NCI-H2107 treated with DMSO at 0.1 percent for 48 hours (cell line): Measurements from ENCODE around the gene CDC14A.
A peak's percentile ranks its signal among the peaks of the same experiment; 100 is the strongest.
"Not testable (repeated sequence)": the region's sequence is repeated elsewhere in the genome, so short reads cannot be mapped to it uniquely, and the experiment has no call there.

Experiments
- DNase-seq: peaks from one replicate; lab custom pipeline; 2025; ENCODE audit not compliant: unreplicated experiment; lab: John Stamatoyannopoulos, UW

Gene CDC14A

GRCh38 chr1:100332331-100332730 is 20.0 kb upstream of the CDC14A start:
- no peak for DNase-seq

GRCh38 chr1:100335436-100335835 is 16.9 kb upstream of the CDC14A start:
- DNase-seq = no peak

DNA sequence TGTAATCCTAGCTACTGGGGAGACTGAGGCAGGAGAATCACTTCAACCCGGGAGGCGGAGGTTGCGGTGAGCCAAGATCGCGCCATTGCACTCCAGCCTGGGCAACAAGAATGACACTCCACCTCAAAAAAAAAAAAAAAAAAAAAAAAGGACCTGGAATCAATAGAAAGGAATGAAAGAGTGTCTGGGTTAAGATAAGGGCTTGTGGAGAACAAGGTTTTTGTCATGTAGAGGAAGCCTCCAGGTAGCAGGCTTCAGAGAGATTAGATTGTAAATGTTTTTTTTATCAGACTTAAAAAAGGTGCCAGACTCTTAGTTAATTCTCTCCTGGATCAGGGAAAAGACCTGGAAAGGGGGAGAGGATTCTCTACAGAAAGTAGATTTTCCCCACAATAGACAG is 14.4 kb upstream of the CDC14A start:
- not testable (repeated sequence) for DNase-seq

GRCh38 chr1:100339735-100340134 is 12.6 kb upstream of the CDC14A start:
- DNase-seq = not testable (repeated sequence)

DNA sequence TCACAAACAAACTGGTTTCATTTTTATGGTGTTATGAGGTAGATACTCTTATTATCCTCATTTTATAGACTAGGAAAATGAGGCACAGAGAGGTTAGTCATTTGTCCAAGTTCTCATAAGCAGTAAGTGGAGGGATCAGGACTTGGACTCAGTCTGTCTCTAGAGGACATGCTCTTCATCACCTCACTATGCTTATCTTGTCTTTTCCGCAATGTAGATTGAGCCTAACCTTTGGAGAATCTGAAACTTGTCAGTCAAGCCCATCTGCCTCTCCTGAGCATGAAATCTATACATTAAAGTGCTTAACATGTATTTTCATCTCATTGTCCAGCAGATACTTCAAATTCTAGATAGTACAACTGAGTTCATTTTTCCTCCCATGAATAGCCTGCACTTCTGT is 11.8 kb upstream of the CDC14A start:
- DNase-seq = no peak

GRCh38 chr1:100342348-100342747 is 10.0 kb upstream of the CDC14A start:
- no peak for DNase-seq

- DNase-seq = no peak
These were observed 8.4 kb upstream of the CDC14A start for GRCh38 chr1:100343897-100344296.

- DNase-seq = no peak
These were observed 7.5 kb upstream of the CDC14A start for GRCh38 chr1:100344774-100345173.

GRCh38 chr1:100346387-100346786 is 5.9 kb upstream of the CDC14A start:
- no peak for DNase-seq

GRCh38 chr1:100347009-100347966 is 5.0 kb upstream of the CDC14A start:
- no peak for DNase-seq

DNA sequence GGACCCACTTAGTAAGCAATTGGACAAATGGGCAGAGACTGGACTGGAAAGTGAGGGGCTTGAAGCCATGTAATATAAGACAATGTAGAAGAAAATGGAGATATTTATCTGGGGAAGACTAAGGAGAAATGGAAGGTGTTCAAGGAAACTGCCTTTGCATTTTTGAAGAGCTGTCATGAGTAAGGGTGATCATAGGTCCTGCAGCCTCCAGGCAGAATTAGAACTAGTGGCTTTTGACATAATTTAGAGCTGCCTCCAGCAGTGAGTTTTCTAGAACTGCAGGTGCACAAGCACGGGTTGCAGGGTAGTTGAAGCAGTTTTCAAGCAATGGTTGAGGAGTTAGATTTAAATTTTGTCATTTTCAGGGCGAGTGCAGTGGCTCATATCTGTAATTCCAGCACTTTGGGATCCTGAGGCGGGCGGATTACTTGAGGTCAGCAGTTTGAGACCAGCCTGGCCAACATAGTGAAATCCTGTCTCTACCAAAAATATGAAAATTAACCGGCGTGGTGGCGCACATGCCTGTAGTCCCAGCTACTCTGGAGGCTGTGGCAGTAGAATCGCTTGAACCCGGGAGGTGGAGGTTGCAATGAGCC is 3.7 kb upstream of the CDC14A start:
- no peak for DNase-seq

- DNase-seq = no peak
These were observed 3.1 kb upstream of the CDC14A start for GRCh38 chr1:100349246-100349645.

DNA sequence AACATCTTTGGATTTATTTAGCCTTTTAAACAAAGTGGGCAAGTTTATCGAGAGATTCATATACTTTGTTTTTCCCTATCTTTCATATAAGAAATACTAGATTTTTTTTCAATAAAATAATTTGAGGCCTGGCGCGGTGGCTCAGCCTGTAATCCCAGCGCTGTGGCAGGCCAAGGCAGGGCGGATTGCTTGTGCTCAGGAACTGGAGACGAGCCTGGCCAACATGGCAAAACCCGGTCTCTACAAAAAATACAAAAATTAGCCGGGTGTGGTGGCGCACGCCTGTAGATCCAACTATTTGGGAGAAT is 1.6 kb upstream of the CDC14A start:
- no peak for DNase-seq

DNA sequence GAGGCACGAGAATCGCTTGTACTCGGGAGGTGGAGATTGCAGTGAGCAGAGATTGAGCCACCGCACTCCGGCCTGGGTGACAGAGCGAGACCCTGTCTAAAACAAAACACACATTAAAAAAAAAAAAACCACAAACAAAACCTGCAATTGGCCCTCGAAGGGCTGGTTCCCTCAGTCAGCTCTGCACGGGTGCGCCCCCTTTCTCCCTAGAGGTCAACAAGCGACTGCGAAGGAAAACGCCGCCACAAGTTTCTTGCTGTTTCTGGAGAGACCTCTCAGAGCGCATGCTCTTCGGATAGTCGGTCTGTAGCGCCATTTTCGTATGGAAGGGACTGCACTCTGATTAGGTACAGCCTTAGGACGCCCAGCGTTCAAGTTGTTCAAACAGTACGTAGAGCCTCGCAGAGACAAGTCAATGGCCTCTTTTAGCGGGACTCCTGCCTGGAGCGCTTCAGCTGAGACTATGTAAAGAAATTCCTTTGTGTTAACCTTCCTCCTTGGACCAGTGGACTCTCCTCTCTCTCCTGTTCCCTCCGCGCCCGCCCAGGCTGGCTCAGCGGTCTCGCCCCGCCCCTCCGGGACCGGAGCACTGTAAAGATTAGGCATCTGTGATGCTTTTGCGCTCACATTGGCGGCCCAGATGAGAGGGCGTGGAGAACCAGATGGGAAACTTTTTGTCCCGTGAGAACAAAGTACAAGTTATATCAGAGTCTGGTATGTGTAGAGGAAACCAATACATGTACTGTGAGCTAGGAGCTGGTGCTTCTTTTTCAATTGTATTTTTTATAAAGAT is 1.0 kb upstream of the CDC14A start:
- peak; percentile 93 for DNase-seq

DNA sequence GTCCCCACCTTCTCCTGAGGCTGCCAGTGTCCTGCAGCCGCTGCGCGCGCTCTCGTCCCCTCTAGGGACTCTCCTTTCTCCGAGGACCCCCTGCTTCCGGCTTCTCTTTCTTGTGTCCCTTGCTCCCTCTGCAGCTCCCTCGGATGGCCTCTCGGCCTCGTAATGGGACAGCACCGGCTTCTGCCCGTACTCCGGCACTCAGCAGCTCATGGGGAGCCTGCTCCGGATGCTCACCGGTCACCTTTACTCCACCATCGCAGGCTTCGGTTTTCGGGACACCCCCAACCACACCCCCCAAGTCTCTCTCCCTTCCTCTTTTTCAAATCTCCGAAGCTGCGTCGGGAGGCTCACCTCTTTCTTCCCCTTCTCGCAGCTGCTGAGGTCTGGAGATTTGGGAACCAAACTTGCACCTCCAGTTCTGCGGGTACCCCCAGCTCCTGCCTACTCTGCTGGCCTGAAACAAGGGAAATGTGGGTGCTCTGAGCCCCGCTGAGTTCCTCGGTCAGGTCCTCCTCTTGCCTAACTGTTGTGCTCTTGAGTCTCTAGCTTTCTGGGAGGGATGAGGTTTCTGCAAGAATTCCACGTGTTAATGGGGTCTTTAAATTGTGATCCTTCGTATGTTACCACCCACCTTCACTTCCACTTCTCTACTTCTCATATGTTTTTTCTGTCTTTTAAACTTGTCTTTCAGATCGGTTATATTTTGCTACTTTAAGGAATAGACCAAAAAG is 930 bp downstream of the CDC14A start:
- peak; percentile 9 for DNase-seq

DNA sequence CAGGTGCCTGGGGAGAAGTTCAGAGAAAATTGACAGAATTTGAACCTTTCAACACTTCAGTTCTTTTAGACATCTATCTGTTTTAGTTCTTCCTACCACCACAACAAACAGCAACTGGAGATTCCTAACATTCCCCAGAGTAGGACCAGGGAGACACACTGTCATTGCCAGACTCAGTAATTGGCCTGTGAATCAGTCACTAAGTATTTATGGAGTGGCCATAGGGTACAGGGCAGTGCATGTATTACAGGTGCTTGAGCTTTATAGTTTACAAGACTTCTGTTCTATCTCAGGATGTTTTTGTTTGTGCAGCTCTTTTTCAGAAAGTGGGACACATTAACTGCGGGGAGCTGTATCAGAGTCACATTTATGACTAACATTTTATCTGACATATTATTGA is 1.7 kb downstream of the CDC14A start:
- DNase-seq = no peak

DNA sequence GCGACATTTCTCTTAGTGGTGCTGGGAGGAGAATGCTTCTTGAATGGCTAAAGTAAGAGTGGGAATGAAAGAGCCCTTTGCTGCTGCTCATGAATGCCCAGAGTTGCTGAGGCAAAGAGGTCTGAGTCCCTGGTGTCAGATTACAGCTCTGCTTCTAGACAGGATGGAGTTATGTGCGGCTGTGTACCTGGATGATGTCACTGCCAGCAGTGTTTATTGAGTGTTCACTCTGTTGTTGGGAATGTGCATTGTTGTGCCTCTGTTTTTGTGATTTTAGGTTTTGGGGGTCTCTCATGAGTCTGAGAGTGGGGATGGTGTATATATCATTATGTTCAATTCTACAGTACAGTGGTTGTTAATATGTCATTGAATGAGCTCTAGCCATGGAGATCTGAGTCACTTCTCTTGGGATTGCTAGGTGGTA is 2.7 kb downstream of the CDC14A start:
- DNase-seq = peak; percentile 92

- no peak for DNase-seq
These were observed 5.9 kb downstream of the CDC14A start for GRCh38 chr1:100358210-100358609.

- DNase-seq = no peak
These were observed 6.8 kb downstream of the CDC14A start for GRCh38 chr1:100359139-100359538.

- peak; percentile 38 for DNase-seq
These were observed 8.6 kb downstream of the CDC14A start for GRCh38 chr1:100360790-100361510.
